ENCODE data around the gene THOC2. TPM values are rescaled to one million over a fixed set of nuclear protein-coding genes. Genes with fewer than 3 reads are reported as not detected.

The THOC2 gene
- total RNA-seq, 4 donors from 2014 or later: 111 to 154 (median 114) TPM

GRCh38 chrX:123570011-123570590 lies 162.8 kb downstream of the THOC2 start:
- Histone ChIP-seq H3K4me3 (no peak overlapping the region), H3K27ac (no peak overlapping the region), H3K36me3 (no peaks in the 10 kb centered on the region), H3K9me3 (no peaks in the 10 kb centered on the region), H3K4me1 (no peaks in the 10 kb centered on the region), H3K27me3 (no peaks in the 10 kb centered on the region)
- TF ChIP-seq POLR2A (IDR thresholded peaks at IDR 0.05) (no peak), CTCF (IDR thresholded peaks at IDR 0.05) (no peak)
- no peak for DNase-seq

- no peaks in the 10 kb centered on the region for H3K9me3 ChIP-seq
- no peak for DNase-seq
- H3K27ac ChIP-seq: no peak overlapping the region
- TF ChIP-seq POLR2A (IDR thresholded peaks at IDR 0.05): no peak
- TF ChIP-seq CTCF (IDR thresholded peaks at IDR 0.05): no peak
- no peak overlapping the region for H3K4me3 ChIP-seq
- no peaks in the 10 kb centered on the region for H3K4me1 ChIP-seq
- no peaks in the 10 kb centered on the region for H3K36me3 ChIP-seq
- no peaks in the 10 kb centered on the region for H3K27me3 ChIP-seq
These were observed 169.7 kb downstream of the THOC2 start for GRCh38 chrX:123563167-123563566.

- Histone ChIP-seq H3K36me3 (no peaks in the 10 kb centered on the region), H3K27ac (no peak overlapping the region), H3K9me3 (no peaks in the 10 kb centered on the region), H3K4me3 (no peak overlapping the region), H3K4me1 (no peaks in the 10 kb centered on the region), H3K27me3 (no peaks in the 10 kb centered on the region)
- DNase-seq: no peak
- TF ChIP-seq POLR2A (IDR thresholded peaks at IDR 0.05) (no peak), CTCF (IDR thresholded peaks at IDR 0.05) (no peak)
These were observed 170.3 kb downstream of the THOC2 start for GRCh38 chrX:123562342-123563146.

- DNase-seq: no peak
- H3K4me1 ChIP-seq: no peaks in the 10 kb centered on the region
- H3K27me3 ChIP-seq: no peaks in the 10 kb centered on the region
- no peaks in the 10 kb centered on the region for H3K9me3 ChIP-seq
- H3K4me3 ChIP-seq: no peak overlapping the region
- no peaks in the 10 kb centered on the region for H3K36me3 ChIP-seq
- H3K27ac ChIP-seq: no peak overlapping the region
- no peak for TF ChIP-seq POLR2A (IDR thresholded peaks at IDR 0.05)
These were observed 171.2 kb downstream of the THOC2 start for GRCh38 chrX:123561439-123562215.

GRCh38 chrX:123550829-123551228 lies 182.0 kb downstream of the THOC2 start:
- Histone ChIP-seq H3K36me3 (no peaks in the 10 kb centered on the region), H3K9me3 (no peaks in the 10 kb centered on the region), H3K27me3 (no peaks in the 10 kb centered on the region), H3K27ac (no peak overlapping the region), H3K4me1 (no peaks in the 10 kb centered on the region), H3K4me3 (no peak overlapping the region)
- TF ChIP-seq CTCF (IDR thresholded peaks at IDR 0.05) (no peak), POLR2A (IDR thresholded peaks at IDR 0.05) (no peak)
- no peak for DNase-seq

Small RNAs within 50 kb of the gene (small RNA-seq; reads per million reads assigned to genes)
- gene AL030996.1 (0 reads per million in 2 donors), gene RNU7-69P (0 reads per million in 2 donors)

Other genes starting within 250 kb of the THOC2 start
- gene XIAP, start 127.0 kb upstream of the THOC2 start, total RNA-seq: 10 to 100 TPM; 27.7 to 46.2 (median 37.9) TPM
- gene STAG2, start 228.7 kb upstream of the THOC2 start, total RNA-seq: 10 to 100 TPM; 39.6 to 83.3 (median 54.0) TPM